IPS DF 19.7 (cell line): ENCODE data around the gene TNFRSF25.
A peak's percentile ranks its signal among the peaks of the same experiment; 100 is the strongest.

Experiments used
- DNase-seq: peaks from one replicate; pipeline ENCODE4 v3.0.0-alpha.2; 2013; ENCODE audit warnings: low read depth, low spot score

Gene TNFRSF25

DNA sequence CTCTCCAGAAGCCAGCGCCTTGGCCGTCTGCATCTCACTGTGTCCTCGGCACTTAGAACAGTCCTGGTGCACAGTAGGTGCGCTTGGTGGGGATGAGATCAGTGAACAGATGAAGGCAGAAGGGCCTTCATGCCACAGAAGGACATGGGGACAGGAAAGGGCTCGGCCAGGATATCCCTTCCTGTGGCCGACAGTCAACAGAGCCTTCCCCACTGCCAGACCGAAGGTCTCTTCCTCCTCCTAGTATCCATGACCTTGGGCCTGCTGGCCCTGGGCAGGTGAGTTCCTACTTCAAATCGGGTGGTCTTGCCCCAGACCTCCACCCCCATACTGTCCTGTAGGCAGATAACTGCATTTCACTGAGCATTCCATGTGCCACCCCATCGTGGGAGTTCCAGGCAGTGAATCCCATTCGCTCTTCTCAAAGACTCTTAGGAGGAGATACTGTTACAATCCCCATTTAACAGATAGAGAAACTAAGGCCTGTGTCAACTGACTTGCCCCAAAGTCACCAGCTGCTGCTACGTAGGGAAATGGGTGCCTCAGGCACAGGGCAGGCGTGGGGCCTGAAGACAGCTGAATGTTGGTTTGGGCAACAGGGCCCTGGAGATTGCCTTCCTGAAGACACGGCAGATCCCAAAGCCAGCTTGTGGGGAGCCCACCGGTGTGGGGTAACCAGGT, 22.0 kb upstream of the TNFRSF25 start:
- DNase-seq = no peak

GRCh38 chr1:6486433-6487011, 20.5 kb upstream of the TNFRSF25 start:
- DNase-seq = peak; percentile 78

DNA sequence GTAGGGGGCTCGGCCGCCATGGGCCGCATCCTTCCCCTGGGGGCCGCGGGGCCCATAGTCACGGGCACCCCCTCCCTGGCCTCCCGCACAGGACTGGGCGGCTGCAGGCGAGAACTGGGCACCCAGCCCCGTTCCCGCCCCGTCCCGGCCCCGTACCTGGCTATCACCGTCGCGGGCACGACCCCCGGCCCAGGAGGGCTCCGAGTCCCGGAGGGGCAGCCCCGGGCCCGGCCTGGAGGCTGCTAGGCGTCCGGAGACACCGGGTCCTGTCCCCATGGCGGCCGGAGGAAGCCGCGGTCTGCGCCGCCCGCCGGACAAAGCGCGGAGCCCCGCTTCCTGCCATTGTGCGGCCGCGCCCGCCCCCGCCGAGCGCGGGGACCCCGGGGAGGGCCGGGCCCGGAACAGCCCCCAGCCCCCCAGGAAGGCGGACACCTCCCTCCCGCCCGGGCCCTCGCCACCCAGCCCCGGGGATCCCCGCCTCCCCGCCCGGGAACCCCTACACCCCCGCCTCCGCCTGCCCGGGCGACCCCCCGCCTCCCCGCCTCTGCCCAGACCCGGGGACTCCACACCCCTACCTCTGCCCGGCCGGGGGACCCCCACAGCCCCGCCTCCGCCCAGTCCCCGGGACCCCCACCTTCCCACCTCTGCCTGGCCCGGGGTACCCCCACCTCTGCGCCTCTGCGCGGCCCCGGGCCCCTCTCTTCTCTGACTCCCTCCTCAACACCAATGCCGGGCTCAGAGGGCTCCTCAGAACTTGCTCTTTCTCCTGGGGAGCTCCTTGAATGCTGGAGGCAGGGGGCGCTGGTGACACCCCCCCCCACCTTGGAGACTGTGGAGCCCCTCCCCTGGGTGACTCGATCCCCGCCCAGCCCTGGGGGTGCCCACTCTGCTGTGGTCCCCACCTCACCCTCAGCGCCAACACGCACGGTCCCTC, 19.5 kb upstream of the TNFRSF25 start:
- DNase-seq = no peak

- DNase-seq = no peak
Measured at GRCh38 chr1:6484826-6485167, 18.8 kb upstream of the TNFRSF25 start.

DNA sequence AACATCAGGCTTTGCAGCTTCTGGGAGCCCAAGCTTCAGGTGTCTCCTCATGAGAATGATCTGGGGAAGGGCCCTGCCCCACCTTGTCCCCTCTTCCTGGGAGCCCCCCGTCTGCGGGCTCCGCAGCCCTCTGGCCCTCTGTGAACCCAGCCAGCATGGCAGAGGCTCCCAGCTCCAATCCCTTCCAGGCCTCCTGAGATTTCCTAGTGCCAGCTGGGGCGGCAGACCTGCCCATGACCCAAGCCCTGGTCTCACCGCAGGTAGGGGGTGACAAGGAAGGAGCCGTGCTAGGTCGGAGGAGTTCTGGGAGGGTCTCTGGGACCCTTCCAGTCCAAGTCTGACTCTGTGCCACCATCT, 17.8 kb upstream of the TNFRSF25 start:
- DNase-seq = no peak

DNA sequence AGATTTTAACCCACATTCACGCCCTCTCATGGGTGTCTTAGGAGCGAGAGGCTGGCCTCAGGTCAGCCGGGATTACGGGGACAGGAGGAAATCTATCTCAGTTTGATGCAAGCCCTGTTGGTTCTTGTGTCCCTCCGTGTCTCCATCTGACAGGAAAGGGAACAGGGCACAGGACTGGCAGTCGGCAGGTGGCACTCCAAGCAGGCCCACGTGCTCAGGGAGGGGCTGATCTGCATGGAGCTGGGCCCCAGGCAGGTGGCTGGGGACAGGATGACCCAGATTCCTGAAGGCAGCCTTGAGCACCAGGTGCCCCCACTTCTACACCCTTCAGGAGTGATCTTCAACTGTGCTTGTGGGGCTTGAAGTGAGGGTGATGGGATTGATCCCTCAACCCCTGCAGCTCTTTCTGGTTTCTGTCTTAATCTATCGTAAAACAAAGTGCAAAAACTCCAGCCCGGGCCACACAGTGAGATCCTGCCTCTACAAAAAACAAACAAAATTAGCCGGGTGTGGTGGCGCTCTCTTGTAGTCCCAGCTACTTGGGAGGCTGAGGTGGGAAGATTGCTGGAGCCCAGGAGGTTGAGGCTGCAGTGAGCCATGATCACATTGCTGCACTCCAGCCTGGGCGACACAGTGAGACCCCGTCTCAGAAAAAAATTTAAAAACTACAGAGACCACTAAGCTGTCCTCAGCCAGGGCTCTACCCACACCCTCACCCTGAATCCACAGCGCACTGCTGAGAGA, 17.2 kb upstream of the TNFRSF25 start:
- DNase-seq = no peak

- DNase-seq = no peak
Measured at GRCh38 chr1:6481820-6482219, 15.8 kb upstream of the TNFRSF25 start.

DNA sequence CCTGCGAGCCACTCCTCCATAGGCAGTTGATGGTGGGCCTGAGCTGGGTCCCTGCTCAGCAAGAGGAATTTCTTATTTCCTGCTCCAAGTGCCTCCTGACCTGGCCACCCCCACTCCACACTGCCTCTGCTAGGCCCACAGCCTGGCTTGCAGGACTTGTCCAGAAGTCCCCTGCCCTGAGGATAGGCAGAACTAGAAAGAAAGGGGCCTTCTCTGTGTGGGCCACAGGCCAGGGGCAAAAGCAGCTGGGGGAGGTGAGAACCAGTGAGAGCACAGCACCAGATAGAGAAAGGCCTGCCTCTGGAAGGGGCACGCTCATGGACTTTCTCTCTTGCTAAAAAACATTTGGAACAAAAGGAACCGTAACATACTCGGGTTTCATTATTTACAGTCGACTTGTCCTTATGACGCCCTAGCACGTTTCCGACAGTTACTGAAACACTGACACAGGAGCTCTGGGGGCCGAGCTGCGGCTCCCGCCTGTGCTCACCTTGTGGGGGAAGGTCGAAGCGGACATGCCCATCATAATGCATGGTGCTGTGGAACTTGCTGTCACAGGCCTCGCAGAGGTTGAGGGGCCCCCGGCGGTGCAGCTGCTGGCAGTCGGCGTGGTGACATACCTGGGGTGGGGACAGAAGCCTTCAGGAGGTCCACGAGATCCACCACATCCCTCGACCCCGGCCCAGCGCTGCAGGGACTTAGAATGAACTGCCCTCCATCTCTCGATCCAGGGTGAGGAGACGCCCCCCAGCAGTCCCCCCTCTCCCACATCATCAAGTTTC, 11.3 kb upstream of the TNFRSF25 start:
- DNase-seq = no peak

GRCh38 chr1:6476483-6476882, 10.5 kb upstream of the TNFRSF25 start:
- no peak for DNase-seq

- DNase-seq = no peak
Measured at GRCh38 chr1:6475381-6476133, 9.6 kb upstream of the TNFRSF25 start.

DNA sequence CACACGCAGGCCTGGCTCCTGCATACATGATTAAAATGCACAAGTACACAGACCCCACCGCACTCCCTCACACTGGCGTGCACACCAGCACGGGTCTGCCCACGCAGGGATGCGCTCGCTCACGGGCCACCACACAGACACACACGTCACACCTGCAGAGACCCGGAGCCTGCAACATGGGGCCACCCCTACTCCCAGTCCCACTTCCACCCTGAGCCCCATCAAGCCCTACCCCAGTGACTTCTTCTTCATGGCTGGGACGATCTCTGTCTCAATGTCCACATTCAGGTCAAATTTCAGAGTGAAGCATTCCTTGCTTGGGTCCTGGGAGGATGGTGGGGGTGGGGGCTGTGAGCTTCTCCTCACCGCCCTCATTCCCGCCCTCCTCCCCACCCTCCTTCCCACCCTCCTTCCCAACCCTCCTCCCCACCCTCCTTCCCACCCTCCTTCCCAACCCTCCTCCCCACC, 8.9 kb upstream of the TNFRSF25 start:
- DNase-seq = no peak

GRCh38 chr1:6473974-6474814, 8.2 kb upstream of the TNFRSF25 start:
- no peak for DNase-seq

DNA sequence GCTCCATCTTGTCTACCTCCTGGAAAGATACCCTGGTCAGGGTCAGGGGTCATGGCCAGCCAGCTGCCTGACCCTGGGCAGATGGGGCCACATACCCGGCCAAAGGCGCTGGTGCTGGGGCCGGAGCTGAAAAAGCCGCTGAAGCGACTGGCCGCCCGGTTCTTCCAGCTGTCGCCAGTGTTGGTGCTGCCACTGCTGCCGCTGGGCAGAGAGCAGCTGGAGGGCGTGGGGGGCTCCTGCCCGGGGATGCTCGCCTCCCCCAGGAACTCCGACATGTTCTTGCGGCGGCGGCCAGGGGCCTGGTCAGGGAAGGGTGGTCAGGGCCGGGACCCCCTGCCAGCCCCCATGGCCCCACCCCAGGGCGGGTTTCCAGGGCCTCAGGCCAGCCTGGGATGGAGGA, 7.2 kb upstream of the TNFRSF25 start:
- DNase-seq = no peak

GRCh38 chr1:6472391-6472790, 6.4 kb upstream of the TNFRSF25 start:
- no peak for DNase-seq

GRCh38 chr1:6471970-6472368, 6.0 kb upstream of the TNFRSF25 start:
- DNase-seq = no peak

DNA sequence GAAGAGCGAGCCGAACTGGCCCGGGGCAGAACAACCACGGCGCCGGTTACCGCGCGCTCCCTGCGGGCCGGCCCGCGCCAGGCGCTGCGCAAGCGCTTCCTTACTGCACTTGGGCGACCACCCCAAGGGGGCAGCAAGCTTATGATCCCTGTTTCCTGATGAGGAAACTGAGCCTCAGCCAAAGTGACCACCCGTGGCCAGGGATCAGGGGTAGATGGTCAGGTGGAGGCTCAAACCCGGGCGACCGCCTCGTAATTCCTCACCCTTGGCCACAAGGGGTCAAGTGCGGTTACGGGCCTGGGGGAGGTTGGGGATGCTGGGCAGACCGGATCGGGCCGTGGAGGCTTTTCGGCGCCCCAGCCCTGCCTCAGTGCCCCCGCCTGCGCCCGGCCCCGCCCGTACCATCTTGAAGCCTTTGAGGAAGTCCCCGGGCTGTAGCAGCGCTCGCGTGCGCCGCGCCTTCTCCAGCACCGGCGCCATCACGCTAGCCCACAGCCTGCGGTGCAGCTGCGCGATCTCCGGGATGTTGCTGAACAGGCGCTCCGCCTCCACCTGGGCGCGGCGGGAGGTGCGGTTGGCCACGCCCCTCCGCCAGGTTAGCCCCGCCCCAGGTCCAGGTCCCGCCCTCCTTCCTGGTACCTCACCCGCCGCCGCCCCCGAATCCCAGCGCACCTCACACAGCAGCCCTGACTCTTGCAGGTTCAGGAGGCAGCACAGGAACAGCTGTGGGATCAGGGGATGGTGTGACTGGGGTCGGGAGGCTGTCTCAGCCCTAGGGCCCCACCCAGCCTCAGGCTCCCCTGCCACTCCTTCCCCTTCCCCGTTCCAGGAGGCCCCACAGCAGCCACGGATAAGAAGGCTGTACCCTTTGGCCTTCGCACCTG, 5.4 kb upstream of the TNFRSF25 start:
- no peak for DNase-seq

DNA sequence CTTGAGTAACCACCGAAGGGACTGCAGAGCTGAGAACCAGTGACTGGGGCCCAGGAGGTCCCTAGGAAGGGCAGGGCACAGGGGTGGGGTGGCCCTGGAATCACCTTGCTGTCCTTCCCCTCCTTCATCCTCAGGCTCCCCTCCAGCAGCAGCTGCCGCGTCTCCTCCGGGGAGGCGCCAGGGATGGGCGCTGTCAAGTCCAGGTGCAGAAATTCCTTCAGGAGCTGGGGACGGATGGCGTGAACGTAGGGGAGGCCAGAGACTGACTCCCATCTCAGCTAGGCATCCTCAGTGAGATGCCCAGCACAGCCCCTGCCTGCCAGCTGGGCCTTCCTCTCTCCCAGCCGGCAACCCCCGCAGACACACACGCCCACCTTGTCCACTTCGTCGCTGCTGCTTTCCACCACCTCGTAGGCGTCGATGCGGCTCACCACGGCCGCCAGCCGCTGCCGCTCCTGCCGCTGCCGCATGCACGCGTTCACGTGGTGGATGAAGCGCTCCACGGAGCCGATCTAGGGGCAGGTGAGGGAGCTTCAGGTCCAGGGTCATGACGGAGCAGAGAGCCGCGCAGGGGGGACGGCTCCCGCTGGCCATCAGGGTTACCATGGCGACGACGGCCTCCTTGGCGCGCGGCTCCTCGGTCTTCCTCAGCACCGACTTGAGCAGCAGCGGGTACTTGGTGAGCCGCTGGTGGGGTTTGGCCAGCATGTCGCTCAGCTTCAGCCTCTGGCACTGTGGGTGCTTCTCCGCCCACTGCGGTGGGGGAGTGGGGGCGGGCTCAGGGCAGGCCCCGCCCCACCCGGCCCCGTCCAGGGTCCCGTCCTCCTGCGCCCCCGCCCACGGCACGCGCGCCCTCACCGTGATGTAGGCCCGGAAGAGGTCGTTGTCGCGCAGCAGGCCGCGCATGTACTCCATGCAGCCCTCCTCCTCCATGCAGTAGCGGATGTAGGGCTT, 4.4 kb upstream of the TNFRSF25 start:
- DNase-seq = no peak
